HFFc6 (cell line): ENCODE results near the gene PPP2R2B. TPM values are rescaled to one million over a fixed set of nuclear protein-coding genes. Genes with fewer than 3 reads are reported as not detected.

Source experiments
- DNase-seq: peaks from one replicate; pipeline ENCODE4 v3.0.0-alpha.2; 2018
- H3K27ac Mint-ChIP-seq: 2 replicates; pipeline ENCODE4 v1.8.0; 2020; ENCODE audit warnings: mild to moderate bottlenecking, mixed read lengths
- H3K27me3 Mint-ChIP-seq: 2 replicates; pipeline ENCODE4 v1.8.0; 2021; ENCODE audit warnings: mild to moderate bottlenecking, moderate library complexity, mixed read lengths; ENCODE audit not compliant: insufficient read depth
- H3K36me3 Mint-ChIP-seq: 2 replicates; pipeline ENCODE4 v1.8.0; 2021; ENCODE audit warnings: low read depth, mixed read lengths
- H3K4me1 Mint-ChIP-seq: 2 replicates; pipeline ENCODE4 v1.8.0; 2020; ENCODE audit warnings: low read depth, mixed read lengths
- H3K4me3 Mint-ChIP-seq: 2 replicates; pipeline ENCODE4 v1.8.0; 2020; ENCODE audit warnings: mild to moderate bottlenecking, moderate library complexity, mixed read lengths
- H3K9me3 Mint-ChIP-seq: 2 replicates; pipeline ENCODE4 v1.8.0; 2020; ENCODE audit warnings: mild to moderate bottlenecking, mixed read lengths
- CTCF ChIP-seq: fragments of 200-600 bp; sonication (generic); IDR thresholded peaks from 2 replicates; pipeline ENCODE4 v1.5.0; 2021; ENCODE audit warnings: antibody characterized with exemption, mild to moderate bottlenecking
- total RNA-seq, 6 experiments: library from RNA; stranded (reverse); fragmentation: NEBNext Ultra II Directional; extraction: Animal tissue kit (Norgen Biotek cat#: 25700); gene quantifications; 2 replicates in 1 of 6; 3 replicates in 5 of 6; pipeline ENCODE4 v1.2.3, GENCODE V29; 2021

Gene PPP2R2B
- total RNA-seq, 6 experiments from 2014 or later: not detected

GRCh38 chr5:146672866-146673265 is 205.7 kb downstream of the PPP2R2B start:
- TF ChIP-seq CTCF: no peak
- no peaks in the 10 kb centered on the region for H3K36me3 Mint-ChIP-seq
- no peak overlapping the region for H3K4me3 Mint-ChIP-seq
- no peaks in the 10 kb centered on the region for H3K4me1 Mint-ChIP-seq
- DNase-seq: no peak
- peaks cover 8% of the 10 kb centered on the region; the same call in 1 of the 2 replicates for H3K9me3 Mint-ChIP-seq
- H3K27ac Mint-ChIP-seq: no peak overlapping the region
- H3K27me3 Mint-ChIP-seq: peaks cover 2% of the 10 kb centered on the region; the same call in 1 of the 2 replicates

GRCh38 chr5:146671561-146672295 is 206.8 kb downstream of the PPP2R2B start:
- no peaks in the 10 kb centered on the region for H3K4me1 Mint-ChIP-seq
- no peak for DNase-seq
- no peak for TF ChIP-seq CTCF
- H3K9me3 Mint-ChIP-seq: peaks cover 8% of the 10 kb centered on the region; the same call in 1 of the 2 replicates
- no peak overlapping the region for H3K4me3 Mint-ChIP-seq
- H3K27me3 Mint-ChIP-seq: peaks cover 2% of the 10 kb centered on the region; the same call in 1 of the 2 replicates
- no peak overlapping the region for H3K27ac Mint-ChIP-seq
- no peaks in the 10 kb centered on the region for H3K36me3 Mint-ChIP-seq

- DNase-seq: no peak
- Mint-ChIP-seq H3K27me3 (no peaks in the 10 kb centered on the region; the same call in 1 of the 2 replicates), H3K36me3 (no peaks in the 10 kb centered on the region), H3K4me3 (no peak overlapping the region), H3K9me3 (peaks cover 8% of the 10 kb centered on the region; the same call in 1 of the 2 replicates), H3K27ac (no peak overlapping the region), H3K4me1 (no peaks in the 10 kb centered on the region)
- no peak for TF ChIP-seq CTCF
Measured at GRCh38 chr5:146669656-146670055, 208.9 kb downstream of the PPP2R2B start.

GRCh38 chr5:146667633-146668272 is 210.8 kb downstream of the PPP2R2B start:
- Mint-ChIP-seq H3K4me1 (no peaks in the 10 kb centered on the region), H3K36me3 (no peaks in the 10 kb centered on the region), H3K4me3 (no peak overlapping the region), H3K9me3 (peaks cover 8% of the 10 kb centered on the region; the same call in 1 of the 2 replicates), H3K27me3 (no peaks in the 10 kb centered on the region; the same call in 1 of the 2 replicates), H3K27ac (no peak overlapping the region)
- no peak for TF ChIP-seq CTCF
- peak; percentile 3 for DNase-seq

- DNase-seq: peak; percentile 24
- no peaks in the 10 kb centered on the region for H3K36me3 Mint-ChIP-seq
- H3K27ac Mint-ChIP-seq: no peak overlapping the region
- peak; percentile 83 for TF ChIP-seq CTCF
- no peak overlapping the region for H3K4me3 Mint-ChIP-seq
- no peaks in the 10 kb centered on the region; the same call in 1 of the 2 replicates for H3K27me3 Mint-ChIP-seq
- H3K4me1 Mint-ChIP-seq: no peaks in the 10 kb centered on the region
- no peaks in the 10 kb centered on the region for H3K9me3 Mint-ChIP-seq
Measured at GRCh38 chr5:146662229-146662628, 216.3 kb downstream of the PPP2R2B start.
